ENCODE measurements around the gene LPCAT3.

DNA sequence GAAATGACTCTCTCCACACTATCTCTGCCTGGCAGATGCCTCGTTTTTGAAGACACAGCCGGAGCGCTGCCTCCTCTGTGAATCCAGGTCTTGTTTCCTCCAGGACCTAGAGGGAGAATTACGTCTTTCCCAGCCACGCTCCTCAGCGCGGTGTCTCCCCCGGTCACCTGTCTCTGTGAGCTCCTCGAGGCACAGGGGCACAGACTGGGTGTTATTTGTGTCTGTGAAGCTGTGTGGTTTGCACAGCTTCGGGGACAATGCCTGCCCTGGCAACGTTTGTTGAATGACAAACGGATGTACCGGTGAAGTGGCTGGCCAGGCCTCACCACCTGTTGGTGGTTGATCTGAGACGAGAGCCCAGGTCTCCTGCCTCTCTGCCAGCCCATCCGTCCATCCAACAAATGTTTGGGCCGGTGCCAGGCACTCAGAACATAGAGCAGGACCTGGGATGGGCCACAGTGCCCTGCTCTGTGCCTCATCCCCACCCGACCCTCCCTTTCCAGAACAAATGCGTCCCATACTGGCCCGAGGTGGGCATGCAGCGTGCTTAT is 61.0 kb downstream of the LPCAT3 start:
- TF ChIP-seq, protein P1, sequence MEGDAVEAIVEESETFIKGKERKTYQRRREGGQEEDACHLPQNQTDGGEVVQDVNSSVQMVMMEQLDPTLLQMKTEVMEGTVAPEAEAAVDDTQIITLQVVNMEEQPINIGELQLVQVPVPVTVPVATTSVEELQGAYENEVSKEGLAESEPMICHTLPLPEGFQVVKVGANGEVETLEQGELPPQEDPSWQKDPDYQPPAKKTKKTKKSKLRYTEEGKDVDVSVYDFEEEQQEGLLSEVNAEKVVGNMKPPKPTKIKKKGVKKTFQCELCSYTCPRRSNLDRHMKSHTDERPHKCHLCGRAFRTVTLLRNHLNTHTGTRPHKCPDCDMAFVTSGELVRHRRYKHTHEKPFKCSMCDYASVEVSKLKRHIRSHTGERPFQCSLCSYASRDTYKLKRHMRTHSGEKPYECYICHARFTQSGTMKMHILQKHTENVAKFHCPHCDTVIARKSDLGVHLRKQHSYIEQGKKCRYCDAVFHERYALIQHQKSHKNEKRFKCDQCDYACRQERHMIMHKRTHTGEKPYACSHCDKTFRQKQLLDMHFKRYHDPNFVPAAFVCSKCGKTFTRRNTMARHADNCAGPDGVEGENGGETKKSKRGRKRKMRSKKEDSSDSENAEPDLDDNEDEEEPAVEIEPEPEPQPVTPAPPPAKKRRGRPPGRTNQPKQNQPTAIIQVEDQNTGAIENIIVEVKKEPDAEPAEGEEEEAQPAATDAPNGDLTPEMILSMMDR (conservative IDR thresholded peaks at IDR 0.05; ENCODE audit: low read depth, low read length) = no peak
- TF ChIP-seq EZH2 (IDR thresholded peaks at IDR 0.05; ENCODE audit: borderline replicate concordance, low read depth, low read length, poor library complexity, severe bottlenecking) = no peak
